Esophagus squamous epithelium (tissue), 5 donors: ENCODE results near the gene GALK2. TPM values are rescaled to one million over a fixed set of nuclear protein-coding genes. Genes with fewer than 3 reads are reported as not detected.

Experiments used
- DNase-seq: peaks from one replicate; lab custom pipeline; 2025; lab: John Stamatoyannopoulos, UW
- H3K27ac ChIP-seq, 4 donors: fragments of 200-600 bp; sonication (generic); one replicate each; pipeline ENCODE4 v1.5.1; 2016 to 2019; ENCODE audit warnings: mild to moderate bottlenecking in 1 of 4
- H3K27me3 ChIP-seq, 4 donors: fragments of 200-600 bp; sonication (generic); 1 replicate in 3 of 4; 2 replicates in 1 of 4; pipeline versions ENCODE4 v1.5.1 to v1.6.0; 2017 to 2021; ENCODE audit warnings: antibody characterized with exemption in 1 of 4
- H3K36me3 ChIP-seq, 3 donors: fragments of 200-600 bp; sonication (generic); one replicate each; pipeline ENCODE4 v1.5.1; 2016 to 2019
- H3K4me1 ChIP-seq, 3 donors: fragments of 200-600 bp; sonication (generic); one replicate each; pipeline ENCODE4 v1.5.1; 2017 to 2019
- H3K4me3 ChIP-seq, 4 donors: fragments of 200-600 bp; sonication (generic); 1 replicate in 3 of 4; 2 replicates in 1 of 4; pipeline ENCODE4 v1.5.1; 2016 to 2019; ENCODE audit warnings: mild to moderate bottlenecking in 2 of 4, moderate library complexity in 1 of 4
- H3K9me3 ChIP-seq, 3 donors: fragments of 200-600 bp; sonication (generic); one replicate each; pipeline ENCODE4 v1.5.1; 2016 to 2019
- POLR2A ChIP-seq, 4 donors: fragments of 450-650 bp; IDR thresholded peaks; one replicate each; pipeline ENCODE4 v1.6.1; 2017; ENCODE audit warnings: antibody characterized with exemption in 4 of 4, mild to moderate bottlenecking in 4 of 4, moderate library complexity in 3 of 4
- WGBS, 2 donors: methylation state at CpG; one replicate each; pipeline ENCODE4 v1.1.5; 2018; 5-methylcytosine and 5-hydroxymethylcytosine counted together
- intact Hi-C: fragments of 100-400 bp; cut with DNase I; formaldehyde crosslinking; loops from one replicate; pipeline ENCODE4 v1.15.0; 2022
- total RNA-seq, 4 donors: library from RNA; depleted of rRNA; stranded (reverse); fragments of >200 nt; gene quantifications; one replicate each; pipeline ENCODE4 v1.1.0, GENCODE V29; 2016
- TF ChIP-seq, protein P1 (sequence below), 6 experiments: fragments of 450-650 bp in 4 of 6; fragments of 200-600 bp in 2 of 6; sonication (generic) in 2 of 6; IDR thresholded peaks; one replicate each; pipeline ENCODE4 v1.5.1; 2016 to 2019; ENCODE audit warnings: antibody characterized with exemption in 6 of 6, mild to moderate bottlenecking in 4 of 6, moderate library complexity in 4 of 6
- donor health status: DM: yes; HTN: yes; CAD: no.

Gene GALK2
- total RNA-seq, 4 donors from 2014 or later, result 7.2 to 30.5 (median 21.4) TPM

DNA sequence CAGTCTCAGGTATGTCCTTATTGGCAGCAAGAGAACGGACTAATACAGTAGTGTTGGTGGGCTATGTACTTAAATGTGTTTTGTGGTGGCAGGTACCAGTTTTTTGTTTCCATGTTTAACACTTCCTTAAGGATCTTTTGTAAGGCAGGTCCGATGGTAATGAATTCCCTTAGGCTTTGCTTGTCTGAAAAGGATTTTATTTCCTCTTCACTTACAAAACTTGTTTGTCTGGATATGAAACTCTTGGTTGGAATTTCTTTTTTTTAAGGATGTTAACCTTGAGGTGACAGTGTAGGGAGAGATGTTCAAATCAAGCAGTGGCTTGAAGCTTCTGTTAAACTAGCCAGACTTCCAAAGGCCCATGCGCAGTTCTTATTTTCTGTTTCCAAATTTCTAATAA, 130.8 kb downstream of the GALK2 start:
- Histone ChIP-seq H3K27ac (no peak overlapping the region), H3K4me1 (no peaks in the 10 kb centered on the region), H3K27me3 (no peaks in the 10 kb centered on the region), H3K36me3 (peaks cover 0 to 23% (median 0%) of the 10 kb centered on the region in 3 donors), H3K9me3 (no peaks in the 10 kb centered on the region), H3K4me3 (no peak overlapping the region)
- TF ChIP-seq, protein P1, sequence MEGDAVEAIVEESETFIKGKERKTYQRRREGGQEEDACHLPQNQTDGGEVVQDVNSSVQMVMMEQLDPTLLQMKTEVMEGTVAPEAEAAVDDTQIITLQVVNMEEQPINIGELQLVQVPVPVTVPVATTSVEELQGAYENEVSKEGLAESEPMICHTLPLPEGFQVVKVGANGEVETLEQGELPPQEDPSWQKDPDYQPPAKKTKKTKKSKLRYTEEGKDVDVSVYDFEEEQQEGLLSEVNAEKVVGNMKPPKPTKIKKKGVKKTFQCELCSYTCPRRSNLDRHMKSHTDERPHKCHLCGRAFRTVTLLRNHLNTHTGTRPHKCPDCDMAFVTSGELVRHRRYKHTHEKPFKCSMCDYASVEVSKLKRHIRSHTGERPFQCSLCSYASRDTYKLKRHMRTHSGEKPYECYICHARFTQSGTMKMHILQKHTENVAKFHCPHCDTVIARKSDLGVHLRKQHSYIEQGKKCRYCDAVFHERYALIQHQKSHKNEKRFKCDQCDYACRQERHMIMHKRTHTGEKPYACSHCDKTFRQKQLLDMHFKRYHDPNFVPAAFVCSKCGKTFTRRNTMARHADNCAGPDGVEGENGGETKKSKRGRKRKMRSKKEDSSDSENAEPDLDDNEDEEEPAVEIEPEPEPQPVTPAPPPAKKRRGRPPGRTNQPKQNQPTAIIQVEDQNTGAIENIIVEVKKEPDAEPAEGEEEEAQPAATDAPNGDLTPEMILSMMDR (IDR thresholded peaks at IDR 0.05), result no peak
- no peak for TF ChIP-seq POLR2A (IDR thresholded peaks at IDR 0.05)
- intact Hi-C loops, result no loop called here
- no peak for DNase-seq
- 57 to 89% methylated on average over 3 of the region's 3 CpGs for WGBS, 2 donors

DNA sequence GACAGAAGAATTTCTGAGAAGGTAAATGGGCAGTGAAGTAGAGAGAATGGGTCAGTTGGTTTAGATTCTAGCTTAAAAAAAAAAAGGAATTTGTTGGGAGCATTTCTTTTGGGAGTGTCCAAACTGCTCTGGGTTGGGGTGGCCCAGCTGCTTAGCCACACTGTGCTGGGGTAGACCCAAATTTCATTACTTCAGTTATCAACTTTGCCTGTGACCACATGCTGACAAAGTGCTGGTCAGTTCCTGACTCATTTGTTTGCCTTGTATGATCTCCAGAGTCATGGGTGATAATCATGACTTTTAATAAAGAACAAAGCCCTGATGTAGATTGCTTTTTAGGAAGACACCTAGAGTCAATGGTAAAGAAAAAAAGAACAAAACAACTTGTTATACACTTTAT, 131.5 kb downstream of the GALK2 start:
- intact Hi-C loops, result no loop called here
- Histone ChIP-seq H3K36me3 (peaks cover 0 to 19% (median 0%) of the 10 kb centered on the region in 3 donors), H3K27ac (no peak overlapping the region), H3K9me3 (no peaks in the 10 kb centered on the region), H3K4me1 (no peaks in the 10 kb centered on the region), H3K4me3 (no peak overlapping the region), H3K27me3 (no peaks in the 10 kb centered on the region)
- TF ChIP-seq, protein P1 (IDR thresholded peaks at IDR 0.05), result no peak
- TF ChIP-seq POLR2A (IDR thresholded peaks at IDR 0.05), result no peak
- DNase-seq, result no peak

DNA sequence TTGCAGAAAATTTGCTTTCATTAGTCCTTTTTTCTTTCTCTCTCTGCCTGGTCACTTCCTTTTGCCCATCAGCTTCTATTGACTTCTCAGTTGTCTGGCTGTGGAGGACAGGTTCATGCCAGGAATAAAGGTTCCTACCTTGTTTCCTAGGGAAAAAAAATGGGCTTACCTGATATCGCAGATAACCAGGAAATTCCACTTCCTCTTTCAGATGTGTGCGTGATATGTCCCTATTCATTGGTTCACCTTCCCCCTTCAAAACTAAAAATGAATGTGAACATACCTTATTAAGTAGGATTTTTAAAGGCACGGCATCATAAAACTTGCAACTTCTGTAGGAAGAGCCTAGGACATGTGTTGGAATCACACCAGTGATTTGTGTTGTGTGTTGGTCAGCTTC, 133.0 kb downstream of the GALK2 start:
- Histone ChIP-seq H3K9me3 (no peaks in the 10 kb centered on the region), H3K4me1 (no peaks in the 10 kb centered on the region), H3K27ac (no peak overlapping the region), H3K4me3 (no peak overlapping the region), H3K36me3 (peaks cover 0 to 26% (median 0%) of the 10 kb centered on the region in 3 donors), H3K27me3 (no peaks in the 10 kb centered on the region)
- DNase-seq, result no peak
- intact Hi-C loops, result no loop called here
- 80 to 93% methylated on average over 3 of the region's 3 CpGs for WGBS, 2 donors
- no peak for TF ChIP-seq POLR2A (IDR thresholded peaks at IDR 0.05)
- TF ChIP-seq, protein P1 (IDR thresholded peaks at IDR 0.05), result no peak

DNA sequence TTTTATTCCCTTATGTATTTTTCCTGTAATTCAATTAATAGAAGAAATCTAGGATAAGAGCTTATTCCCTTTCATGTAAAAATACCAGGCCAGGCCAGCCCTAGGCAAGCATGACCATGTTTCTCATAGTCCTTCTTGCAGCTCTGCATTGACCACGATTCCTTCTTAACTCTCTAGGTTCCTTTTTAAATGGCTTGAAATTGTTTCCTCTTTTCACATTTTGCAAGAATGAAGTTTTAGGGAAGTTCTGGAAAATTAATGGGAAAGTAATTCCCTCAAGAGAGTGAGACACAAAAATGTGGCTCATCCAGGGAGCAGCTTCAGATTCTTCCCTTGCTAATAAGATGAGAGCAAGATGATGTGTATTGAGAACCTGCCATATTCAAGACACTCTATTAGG, 136.5 kb downstream of the GALK2 start:
- no peak overlapping the region for H3K27ac ChIP-seq
- TF ChIP-seq, protein P1 (IDR thresholded peaks at IDR 0.05), result no peak
- no peak for TF ChIP-seq POLR2A (IDR thresholded peaks at IDR 0.05)
- no peaks in the 10 kb centered on the region for H3K27me3 ChIP-seq
- no peak for DNase-seq
- H3K9me3 ChIP-seq, result no peaks in the 10 kb centered on the region
- peaks cover 0 to 31% (median 0%) of the 10 kb centered on the region in 3 donors for H3K36me3 ChIP-seq
- no peaks in the 10 kb centered on the region for H3K4me1 ChIP-seq
- H3K4me3 ChIP-seq, result no peak overlapping the region
- WGBS, 2 donors, result 72 to 76% methylated on average over 1 of the region's 1 CpG
- intact Hi-C loops, result no loop called here

DNA sequence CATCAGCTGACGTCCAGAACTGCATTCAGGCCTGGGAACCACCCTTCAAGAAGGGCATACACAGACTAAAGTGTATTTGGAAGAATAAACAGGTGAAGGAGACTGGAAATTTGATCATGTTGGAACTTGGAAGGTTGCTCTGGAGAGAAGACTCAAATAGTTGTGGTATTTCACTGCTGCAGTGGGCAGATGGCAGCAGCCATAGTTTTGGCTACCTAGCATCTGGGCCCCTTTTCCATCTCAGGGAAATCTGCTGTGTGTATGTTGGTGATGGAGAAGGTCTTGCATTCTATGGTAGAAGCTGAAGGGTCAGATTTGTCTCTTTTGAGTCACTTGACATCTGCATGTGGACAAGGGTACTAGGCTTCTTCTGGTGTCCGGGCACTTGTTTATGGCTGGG, 138.6 kb downstream of the GALK2 start:
- TF ChIP-seq, protein P1 (IDR thresholded peaks at IDR 0.05), result no peak
- TF ChIP-seq POLR2A (IDR thresholded peaks at IDR 0.05), result no peak
- intact Hi-C loops, result no loop called here
- H3K27me3 ChIP-seq, result no peaks in the 10 kb centered on the region

More for the DNA sequence above, 138.6 kb downstream of the GALK2 start:
- H3K4me1 ChIP-seq, result peaks cover 0 to 6% (median 0%) of the 10 kb centered on the region in 3 donors
- H3K4me3 ChIP-seq, result no peak overlapping the region
- no peak for DNase-seq
- WGBS, 2 donors, result 89 to 94% methylated on average over 2 of the region's 2 CpGs
- no peaks in the 10 kb centered on the region for H3K9me3 ChIP-seq
- H3K36me3 ChIP-seq, result peaks cover 0 to 33% (median 0%) of the 10 kb centered on the region in 3 donors
- no peak overlapping the region for H3K27ac ChIP-seq
